Hair follicular keratinocyte (primary cell): ENCODE measurements around the gene MXD3. TPM values are rescaled to one million over a fixed set of nuclear protein-coding genes. Genes with fewer than 3 reads are reported as not detected.

Experiments used
- total RNA-seq: library from RNA; depleted of rRNA; stranded (reverse); fragments of >200 nt; gene quantifications from 2 replicates; pipeline ENCODE4 v1.2.3, GENCODE V29; 2015

MXD3 gene
- 4.7 and 28.7 TPM in 2 replicates for total RNA-seq

DNA sequence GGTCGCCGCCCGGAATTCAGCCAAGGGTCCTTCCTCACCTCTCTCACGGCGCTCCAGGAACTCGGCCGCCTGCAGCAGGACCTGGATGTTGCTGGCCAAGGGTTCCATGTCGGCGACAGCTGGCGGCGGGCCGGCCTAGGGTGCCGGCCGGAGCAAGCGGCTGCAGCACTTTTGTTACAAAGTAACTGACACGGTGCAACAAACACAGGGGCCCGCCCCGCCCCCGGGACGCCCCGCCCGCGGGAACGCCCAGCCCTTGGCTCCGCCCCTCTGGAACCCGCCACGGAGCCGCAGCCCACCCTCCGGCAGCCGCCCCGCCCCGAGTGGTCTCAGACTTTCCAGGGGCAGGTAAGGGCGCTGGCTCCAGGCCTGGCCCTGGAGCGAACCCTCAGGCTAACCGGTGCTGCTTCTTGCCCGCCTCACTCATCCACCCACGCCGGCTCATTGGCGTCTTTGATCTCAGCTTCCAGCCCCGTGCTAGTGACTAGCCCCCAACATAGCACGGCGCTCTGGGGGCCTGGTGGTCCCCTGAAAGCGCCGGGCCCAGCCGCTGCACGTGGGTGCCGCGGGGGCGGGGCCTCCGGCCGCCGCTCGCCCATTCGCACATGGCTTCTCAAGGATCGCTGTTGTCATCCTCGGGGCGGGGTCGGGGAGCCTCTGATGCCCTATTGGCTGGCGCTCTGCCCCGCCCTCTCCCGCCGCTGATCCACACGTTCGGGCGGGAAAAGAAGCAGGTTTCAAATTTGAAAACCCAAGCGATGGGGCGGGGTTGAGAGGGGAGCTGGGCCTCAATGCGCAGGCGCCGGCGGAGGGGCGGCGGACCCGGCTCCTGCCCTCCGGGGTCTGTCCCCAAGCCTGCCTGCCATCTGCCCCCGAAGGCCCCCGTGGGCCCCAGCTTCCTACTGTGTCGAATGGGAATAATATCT, at the start of gene MXD3:
MXD3 (minus strand) TSS at position 176 of the 926 bp plus-strand sequence; CDS start at position 108, 68 bp downstream.

GRCh38 chr5:177357459-177358351, 46.0 kb upstream of the MXD3 start, which contains the start of gene RGS14:
RGS14 (plus strand) TSS chr5:177357924; CDS start chr5:177358025, 101 bp downstream.

DNA sequence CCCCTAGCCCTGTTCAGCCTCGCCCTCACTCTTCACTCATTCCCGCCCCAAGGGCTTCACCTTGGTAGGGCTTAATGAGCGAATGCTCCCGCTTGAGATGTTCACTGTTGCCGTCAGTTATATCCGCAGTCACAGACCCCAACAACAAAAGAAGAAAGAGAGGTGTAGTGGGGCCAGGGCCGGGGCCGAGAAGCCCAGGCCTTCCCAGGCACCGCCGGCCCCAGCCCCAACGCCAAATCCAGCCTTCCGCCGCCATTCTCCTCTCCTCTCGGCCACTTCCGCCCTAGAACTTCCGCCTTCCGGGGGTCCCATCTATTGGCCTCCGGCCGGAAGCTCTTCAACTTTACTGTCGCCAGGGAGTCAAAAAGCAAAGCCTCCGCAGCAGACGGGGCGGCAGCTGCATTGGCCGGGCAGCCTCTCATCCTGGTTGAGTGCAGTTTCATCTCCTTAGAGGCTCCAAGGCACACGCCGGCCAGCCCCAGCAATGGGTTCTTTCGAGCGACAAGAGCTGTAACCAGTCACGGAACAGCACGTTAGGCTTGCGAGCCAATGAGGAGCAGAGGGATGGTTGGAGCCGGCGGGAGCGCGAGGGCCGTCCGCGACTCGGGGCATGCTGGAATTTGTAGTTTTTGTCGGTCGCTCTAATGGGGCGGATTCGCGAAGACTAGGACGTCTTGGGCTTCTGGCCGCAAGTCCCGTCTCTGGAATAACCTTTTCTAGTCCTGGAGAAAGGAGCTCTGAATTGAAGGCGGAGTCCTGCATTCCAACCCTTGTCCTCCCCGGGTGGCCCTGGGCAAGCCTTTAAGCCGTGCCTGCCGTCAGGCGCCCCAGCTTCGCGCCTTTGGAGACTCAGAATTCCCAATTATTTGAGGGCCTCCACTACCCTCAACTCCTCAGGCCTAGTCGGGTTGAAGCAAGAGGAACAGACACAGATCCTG, 40.0 kb upstream of the MXD3 start, which contains the start of gene LMAN2:
LMAN2 (minus strand) TSS at position 277 of the 938 bp plus-strand sequence; CDS start at position 256, 21 bp downstream.

DNA sequence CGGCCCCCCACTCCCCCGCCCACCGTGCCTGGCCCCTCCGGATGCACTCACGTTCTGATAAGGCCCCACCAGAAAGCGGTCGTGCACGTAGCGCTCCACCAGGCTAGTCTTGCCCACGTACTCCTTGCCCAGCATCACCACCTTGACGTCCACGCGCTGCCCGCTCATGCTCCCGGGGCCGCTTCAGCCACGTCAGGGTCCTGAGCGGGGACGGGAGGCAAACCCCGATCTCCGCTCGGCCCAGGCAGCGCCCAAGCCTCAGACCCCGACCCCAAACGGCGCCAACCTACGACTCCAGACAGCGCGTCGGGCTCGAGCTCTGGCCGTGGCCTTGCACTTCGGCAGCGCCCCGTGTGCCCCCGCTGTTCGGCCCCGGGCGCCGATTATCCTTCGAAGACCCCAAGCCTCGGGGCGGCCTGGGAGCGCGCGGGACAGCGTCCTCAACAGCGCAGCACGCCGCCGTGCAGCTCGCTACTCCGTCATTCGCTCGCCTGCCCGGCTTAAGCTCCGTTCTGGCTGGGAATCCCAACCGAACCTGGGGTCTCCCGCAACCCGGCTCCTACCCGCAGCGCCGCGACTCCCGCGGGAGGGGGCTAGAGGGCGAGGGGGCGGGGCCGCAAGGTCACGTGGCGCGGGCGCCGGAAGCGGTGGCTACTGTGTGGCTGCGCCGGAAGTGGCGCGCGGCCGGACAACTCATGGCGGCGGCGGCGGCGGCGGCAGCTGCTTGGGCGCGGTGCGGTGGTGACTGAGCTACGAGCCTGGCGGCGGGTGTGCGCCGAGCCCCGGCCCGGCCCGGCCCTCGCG, 8.4 kb downstream of the MXD3 start, which contains the start of the genes PRELID1 and RAB24:
PRELID1 (plus strand) TSS at position 679 of the 804 bp plus-strand sequence. CDS start 187 bp downstream, outside the sequence.
RAB24 (minus strand) TSS at position 599 of the 804 bp plus-strand sequence; CDS start at position 168, 431 bp downstream.

Other genes with a start within 250 kb of the MXD3 start
- 6.0 and 8.5 TPM in 2 replicates for gene FGFR4, start 225.0 kb downstream of the MXD3 start, total RNA-seq
- gene NSD1, start 178.1 kb downstream of the MXD3 start, total RNA-seq = 17.9 and 18.1 TPM in 2 replicates
- 10.7 and 12.6 TPM in 2 replicates for gene RAB24, start 8.2 kb downstream of the MXD3 start, total RNA-seq
- gene PRELID1, start 8.1 kb downstream of the MXD3 start, total RNA-seq = 154 and 208 TPM in 2 replicates
- gene LMAN2, start 39.8 kb upstream of the MXD3 start, total RNA-seq = 258 and 315 TPM in 2 replicates
- 15.5 and 17.8 TPM in 2 replicates for gene RGS14, start 46.0 kb upstream of the MXD3 start, total RNA-seq
- gene SLC34A1, start 72.5 kb upstream of the MXD3 start, total RNA-seq = not detected in 2 replicates
- not detected in 2 replicates for gene PFN3, start 88.8 kb upstream of the MXD3 start, total RNA-seq
- gene F12, start 97.7 kb upstream of the MXD3 start, total RNA-seq = 7.5 and 8.3 TPM in 2 replicates
- 42.3 and 51.4 TPM in 2 replicates for gene GRK6, start 114.8 kb upstream of the MXD3 start, total RNA-seq
- 22.4 and 35.6 TPM in 2 replicates for gene PRR7, start 134.9 kb upstream of the MXD3 start, total RNA-seq
- 106 and 126 TPM in 2 replicates for gene DBN1, start 161.7 kb upstream of the MXD3 start, total RNA-seq
- 157 and 206 TPM in 2 replicates for gene PDLIM7, start 185.7 kb upstream of the MXD3 start, total RNA-seq
- gene DOK3, start 197.9 kb upstream of the MXD3 start, total RNA-seq = 0.53 and 0.55 TPM in 2 replicates
- 82.1 and 121 TPM in 2 replicates for gene DDX41, start 205.1 kb upstream of the MXD3 start, total RNA-seq
- gene FAM193B, start 242.7 kb upstream of the MXD3 start, total RNA-seq = 16.0 and 19.3 TPM in 2 replicates